H9 (cell line): ENCODE data around the gene EPB41L4B. TPM values are rescaled to one million over a fixed set of nuclear protein-coding genes. Genes with fewer than 3 reads are reported as not detected.

Experiments
- DNase-seq: peaks from one replicate; pipeline ENCODE4 v3.0.0-alpha.2; 2017
- H2AFZ ChIP-seq: one replicate; pipeline ENCODE4 v1.6.1; 2013; ENCODE audit warnings: mild to moderate bottlenecking, low read length, control low read depth, moderate library complexity
- H2AK5ac ChIP-seq: 2 replicates; pipeline ENCODE4 v1.6.1; 2013; ENCODE audit warnings: low read length, control low read depth, mixed read lengths; ENCODE audit not compliant: insufficient read length
- H2BK120ac ChIP-seq: one replicate; pipeline ENCODE4 v1.6.1; 2013; ENCODE audit warnings: low read depth, mild to moderate bottlenecking, low read length, control low read depth, inconsistent platforms; ENCODE audit not compliant: poor library complexity, severe bottlenecking
- H2BK12ac ChIP-seq: 2 replicates; pipeline ENCODE4 v1.6.1; 2013; ENCODE audit warnings: low read length, control low read depth, mixed read lengths, low read depth; ENCODE audit not compliant: insufficient read length
- H2BK15ac ChIP-seq: 2 replicates; pipeline ENCODE4 v1.6.1; 2013; ENCODE audit warnings: low read depth, low read length, control low read depth
- H2BK20ac ChIP-seq: one replicate; pipeline ENCODE4 v1.6.1; 2013; ENCODE audit warnings: low read depth, mild to moderate bottlenecking, low read length, control low read depth, inconsistent platforms; ENCODE audit not compliant: poor library complexity, severe bottlenecking
- H2BK5ac ChIP-seq: 2 replicates; pipeline ENCODE4 v1.6.1; 2013; ENCODE audit warnings: low read length, control low read depth, mixed read lengths; ENCODE audit not compliant: insufficient read length
- H3K14ac ChIP-seq: 2 replicates; pipeline ENCODE4 v1.6.1; 2013; ENCODE audit warnings: low read length, control low read depth; ENCODE audit not compliant: insufficient read depth
- H3K18ac ChIP-seq: 2 replicates; pipeline ENCODE4 v1.6.1; 2013; ENCODE audit warnings: low read depth, mild to moderate bottlenecking, mixed read lengths, low read length, control low read depth; ENCODE audit not compliant: insufficient read length
- H3K23ac ChIP-seq: 2 replicates; pipeline ENCODE4 v1.6.1; 2013; ENCODE audit warnings: low read length, control low read depth, mixed read lengths, low read depth; ENCODE audit not compliant: insufficient read length
- H3K23me2 ChIP-seq: 2 replicates; pipeline ENCODE4 v1.6.1; 2013; ENCODE audit warnings: low read depth, mild to moderate bottlenecking, mixed read lengths, low read length, control low read depth; ENCODE audit not compliant: insufficient read length, poor library complexity, severe bottlenecking
- H3K27ac ChIP-seq: 2 replicates; pipeline ENCODE4 v1.5.1; 2013; ENCODE audit warnings: low read length, control low read depth, mixed read lengths, low read depth; ENCODE audit not compliant: insufficient read length
- H3K27me3 ChIP-seq: 2 replicates; pipeline ENCODE4 v1.6.1; 2013; ENCODE audit warnings: low read length, control low read depth, inconsistent platforms; ENCODE audit not compliant: insufficient read depth
- H3K4ac ChIP-seq: 2 replicates; pipeline ENCODE4 v1.6.1; 2013; ENCODE audit warnings: low read depth, mild to moderate bottlenecking, control low read depth, inconsistent platforms, low read length, moderate library complexity
- H3K4me1 ChIP-seq: 2 replicates; pipeline ENCODE4 v1.6.1; 2013; ENCODE audit warnings: low read length, control low read depth, inconsistent platforms; ENCODE audit not compliant: insufficient read depth
- H3K4me2 ChIP-seq: 2 replicates; pipeline ENCODE4 v1.6.1; 2013; ENCODE audit warnings: low read length, control low read depth, mixed read lengths; ENCODE audit not compliant: insufficient read length, insufficient read depth
- H3K56ac ChIP-seq: 2 replicates; pipeline ENCODE4 v1.6.1; 2013; ENCODE audit warnings: low read depth, mild to moderate bottlenecking, mixed read lengths, low read length, control low read depth; ENCODE audit not compliant: insufficient read length
- H3K79me1 ChIP-seq: 2 replicates; pipeline ENCODE4 v1.6.1; 2013; ENCODE audit warnings: low read depth, mild to moderate bottlenecking, moderate library complexity, low read length, control low read depth, inconsistent platforms; ENCODE audit not compliant: insufficient read depth, poor library complexity, severe bottlenecking
- H3K79me2 ChIP-seq: 2 replicates; pipeline ENCODE4 v1.6.1; 2013; ENCODE audit warnings: low read length, control low read depth, inconsistent platforms; ENCODE audit not compliant: insufficient read depth
- H3K9ac ChIP-seq: 2 replicates; pipeline ENCODE4 v1.6.1; 2013; ENCODE audit warnings: low read length, control low read depth, mixed read lengths; ENCODE audit not compliant: insufficient read length; ENCODE audit errors: extremely low read depth
- H3K9me3 ChIP-seq: one replicate; pipeline ENCODE4 v1.6.1; 2013; ENCODE audit warnings: low read depth, low read length, inconsistent platforms; ENCODE audit not compliant: control insufficient read depth
- H3T11ph ChIP-seq: one replicate; pipeline ENCODE4 v1.6.1; 2013; ENCODE audit warnings: mild to moderate bottlenecking, low read length, control low read depth, inconsistent platforms
- H4K20me1 ChIP-seq: one replicate; pipeline ENCODE4 v1.6.1; 2013; ENCODE audit not compliant: control insufficient read depth, insufficient read length, insufficient read depth
- H4K5ac ChIP-seq: 2 replicates; pipeline ENCODE4 v1.6.1; 2013; ENCODE audit warnings: low read depth, mild to moderate bottlenecking, mixed read lengths, low read length, control low read depth; ENCODE audit not compliant: insufficient read length
- H4K8ac ChIP-seq: replicated peaks from 2 replicates; pipeline ENCODE4 v1.6.1; 2013; ENCODE audit warnings: low read length, control low read depth, mixed read lengths, low read depth; ENCODE audit not compliant: insufficient read length
- H4K91ac ChIP-seq: 2 replicates; pipeline ENCODE4 v1.6.1; 2013; ENCODE audit warnings: low read depth, mild to moderate bottlenecking, moderate library complexity, mixed read lengths, low read length, control low read depth; ENCODE audit not compliant: insufficient read length
- H3K27ac Mint-ChIP-seq, 3 experiments: 2 replicates in 2 of 3; 3 replicates in 1 of 3; pipeline ENCODE4 v1.8.0; 2020 to 2021; ENCODE audit warnings: mixed read lengths in 3 of 3, mild to moderate bottlenecking in 1 of 3, moderate library complexity in 1 of 3
- H3K27me3 Mint-ChIP-seq: 2 replicates; pipeline ENCODE4 v1.8.0; 2021; ENCODE audit warnings: low read depth, mild to moderate bottlenecking, moderate library complexity, mixed read lengths
- H3K36me3 Mint-ChIP-seq, 3 experiments: 2 replicates in 2 of 3; 3 replicates in 1 of 3; pipeline ENCODE4 v1.8.0; 2020 to 2021; ENCODE audit warnings: low read depth in 3 of 3, mixed read lengths in 3 of 3; ENCODE audit not compliant: insufficient read depth in 1 of 3
- H3K4me1 Mint-ChIP-seq, 2 experiments: 2 replicates each; pipeline ENCODE4 v1.8.0; 2020; ENCODE audit warnings: mixed read lengths in 2 of 2
- H3K4me3 Mint-ChIP-seq, 2 experiments: 2 replicates in 1 of 2; 3 replicates in 1 of 2; pipeline ENCODE4 v1.8.0; 2020 to 2021; ENCODE audit warnings: mild to moderate bottlenecking in 2 of 2, mixed read lengths in 2 of 2, moderate library complexity in 1 of 2
- H3K9me3 Mint-ChIP-seq, 2 experiments: 2 replicates in 1 of 2; 3 replicates in 1 of 2; pipeline ENCODE4 v1.8.0; 2020; ENCODE audit warnings: mild to moderate bottlenecking in 2 of 2, mixed read lengths in 2 of 2, moderate library complexity in 1 of 2
- WGBS: extraction: QIAGEN DNeasy Blood & Tissue Kit; methylation state at CpG from one replicate; pipeline ENCODE4 v1.1.7; 2013; ENCODE audit warnings: missing lambda C conversion rate, low lambda C conversion rate, mixed read lengths; ENCODE audit not compliant: insufficient read length; ENCODE audit errors: extremely low coverage; 5-methylcytosine and 5-hydroxymethylcytosine counted together
- total RNA-seq: library from RNA; stranded (reverse); gene quantifications from 2 replicates; pipeline ENCODE4 v1.2.1, GENCODE V29; 2021
- TF ChIP-seq, protein P1 (sequence below): fragments of 200-600 bp; sonication (generic); conservative IDR thresholded peaks from 3 replicates; pipeline ENCODE4 v1.8.0; 2021; ENCODE audit warnings: antibody characterized with exemption, mild to moderate bottlenecking

Gene EPB41L4B
- total RNA-seq, 1 experiment from 2014 or later: 18.9 TPM

DNA sequence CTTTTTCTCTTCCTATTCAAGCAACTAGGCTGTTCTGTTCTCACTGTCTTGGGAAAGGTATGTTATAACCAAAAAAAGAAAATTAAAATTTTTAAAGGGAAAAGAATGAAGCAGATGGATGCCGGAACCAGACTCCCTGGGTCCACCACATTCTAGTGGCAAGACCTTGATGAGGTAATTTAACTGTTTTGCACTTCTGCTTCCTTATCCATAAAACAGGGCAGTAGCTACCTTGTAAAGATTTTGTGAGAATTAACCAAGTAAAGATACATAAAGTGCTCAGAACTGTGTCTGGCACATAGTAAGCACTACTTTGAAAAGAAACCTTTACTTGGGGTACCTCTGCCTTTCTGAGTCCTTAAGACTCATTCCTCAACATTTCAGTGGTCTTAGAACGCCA lies 17.0 kb downstream of the EPB41L4B start:
- H4K8ac ChIP-seq: no peak overlapping the region
- no peak overlapping the region for H3K9ac ChIP-seq
- no peak overlapping the region for H2BK20ac ChIP-seq
- no peak overlapping the region for H3K23ac ChIP-seq
- no peak overlapping the region for H3K14ac ChIP-seq
- H2AK5ac ChIP-seq: no peak overlapping the region
- Mint-ChIP-seq H3K27ac (no peak overlapping the region), H3K36me3 (peaks cover 0 to 8% (median 5%) of the 10 kb centered on the region in 3 experiments; a peak in 4 of 7 replicates), H3K4me1 (peaks cover 8 to 14% of the 10 kb centered on the region in 2 experiments; a peak in 3 of 4 replicates), H3K9me3 (no peaks in the 10 kb centered on the region), H3K27me3 (no peaks in the 10 kb centered on the region), H3K4me3 (no peak overlapping the region)
- no peak overlapping the region for H4K91ac ChIP-seq
- no peak overlapping the region for H3T11ph ChIP-seq
- H2BK120ac ChIP-seq: no peak overlapping the region
- H3K27me3 ChIP-seq: no peaks in the 10 kb centered on the region
- H3K4me2 ChIP-seq: no peak overlapping the region
- H2BK12ac ChIP-seq: no peak overlapping the region
- H2BK5ac ChIP-seq: no peak overlapping the region
- no peak overlapping the region for H2BK15ac ChIP-seq
- H4K5ac ChIP-seq: no peak overlapping the region
- TF ChIP-seq, protein P1, sequence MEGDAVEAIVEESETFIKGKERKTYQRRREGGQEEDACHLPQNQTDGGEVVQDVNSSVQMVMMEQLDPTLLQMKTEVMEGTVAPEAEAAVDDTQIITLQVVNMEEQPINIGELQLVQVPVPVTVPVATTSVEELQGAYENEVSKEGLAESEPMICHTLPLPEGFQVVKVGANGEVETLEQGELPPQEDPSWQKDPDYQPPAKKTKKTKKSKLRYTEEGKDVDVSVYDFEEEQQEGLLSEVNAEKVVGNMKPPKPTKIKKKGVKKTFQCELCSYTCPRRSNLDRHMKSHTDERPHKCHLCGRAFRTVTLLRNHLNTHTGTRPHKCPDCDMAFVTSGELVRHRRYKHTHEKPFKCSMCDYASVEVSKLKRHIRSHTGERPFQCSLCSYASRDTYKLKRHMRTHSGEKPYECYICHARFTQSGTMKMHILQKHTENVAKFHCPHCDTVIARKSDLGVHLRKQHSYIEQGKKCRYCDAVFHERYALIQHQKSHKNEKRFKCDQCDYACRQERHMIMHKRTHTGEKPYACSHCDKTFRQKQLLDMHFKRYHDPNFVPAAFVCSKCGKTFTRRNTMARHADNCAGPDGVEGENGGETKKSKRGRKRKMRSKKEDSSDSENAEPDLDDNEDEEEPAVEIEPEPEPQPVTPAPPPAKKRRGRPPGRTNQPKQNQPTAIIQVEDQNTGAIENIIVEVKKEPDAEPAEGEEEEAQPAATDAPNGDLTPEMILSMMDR: no peak
- DNase-seq: no peak
- H3K23me2 ChIP-seq: no peaks in the 10 kb centered on the region
- H2AFZ ChIP-seq: no peak overlapping the region
- H3K56ac ChIP-seq: no peak overlapping the region
- no peaks in the 10 kb centered on the region for H4K20me1 ChIP-seq
- H3K4ac ChIP-seq: no peak overlapping the region
- H3K9me3 ChIP-seq: no peaks in the 10 kb centered on the region
- H3K27ac ChIP-seq: no peak overlapping the region
- WGBS: no CpG with 5 or more reads among the region's 2 CpGs
- H3K4me1 ChIP-seq: peaks cover 3% of the 10 kb centered on the region; the same call in 1 of the 2 replicates
- no peak overlapping the region for H3K18ac ChIP-seq
- peaks cover 8% of the 10 kb centered on the region for H3K79me1 ChIP-seq
- peaks cover 2% of the 10 kb centered on the region; the same call in 1 of the 2 replicates for H3K79me2 ChIP-seq
